Endothelial cell (in vitro differentiated cells): ENCODE measurements around the gene MYLK. TPM values are rescaled to one million over a fixed set of nuclear protein-coding genes. Genes with fewer than 3 reads are reported as not detected.

ENCODE experiments used
- DNase-seq: peaks from one replicate; pipeline ENCODE4 v3.0.0; 2021; ENCODE audit warnings: low spot score
- H3K27ac Mint-ChIP-seq: one replicate; pipeline ENCODE4 v1.8.0; 2021; ENCODE audit warnings: mixed read lengths, inconsistent platforms; ENCODE audit not compliant: unreplicated experiment
- H3K27me3 Mint-ChIP-seq: one replicate; pipeline ENCODE4 v1.8.0; 2021; ENCODE audit warnings: mild to moderate bottlenecking, moderate library complexity, mixed read lengths, inconsistent platforms; ENCODE audit not compliant: unreplicated experiment
- H3K36me3 Mint-ChIP-seq: one replicate; pipeline ENCODE4 v1.8.0; 2021; ENCODE audit warnings: mild to moderate bottlenecking, low read depth, mixed read lengths, inconsistent platforms; ENCODE audit not compliant: unreplicated experiment
- H3K4me1 Mint-ChIP-seq: one replicate; pipeline ENCODE4 v1.8.0; 2021; ENCODE audit warnings: mild to moderate bottlenecking, mixed read lengths, inconsistent platforms; ENCODE audit not compliant: unreplicated experiment
- H3K4me3 Mint-ChIP-seq: one replicate; pipeline ENCODE4 v1.8.0; 2021; ENCODE audit warnings: mild to moderate bottlenecking, mixed read lengths, inconsistent platforms; ENCODE audit not compliant: unreplicated experiment
- H3K9me3 Mint-ChIP-seq: one replicate; pipeline ENCODE4 v1.8.0; 2021; ENCODE audit warnings: mixed read lengths, inconsistent platforms; ENCODE audit not compliant: unreplicated experiment
- total RNA-seq: library from RNA; stranded (reverse); fragmentation: NEBNext Ultra II Directional; extraction: Animal tissue kit (Norgen Biotek cat#: 25700); gene quantifications from one replicate; pipeline ENCODE4 v1.2.1, GENCODE V29; 2021; ENCODE audit not compliant: unreplicated experiment
- TF ChIP-seq, protein P1 (sequence below): fragments of 200-600 bp; sonication (generic); IDR thresholded peaks from one replicate; pipeline ENCODE4 v1.5.0; 2021; ENCODE audit warnings: antibody characterized with exemption; ENCODE audit not compliant: unreplicated experiment

The MYLK gene
- total RNA-seq, 1 donor from 2014 or later = 7.8 TPM

DNA sequence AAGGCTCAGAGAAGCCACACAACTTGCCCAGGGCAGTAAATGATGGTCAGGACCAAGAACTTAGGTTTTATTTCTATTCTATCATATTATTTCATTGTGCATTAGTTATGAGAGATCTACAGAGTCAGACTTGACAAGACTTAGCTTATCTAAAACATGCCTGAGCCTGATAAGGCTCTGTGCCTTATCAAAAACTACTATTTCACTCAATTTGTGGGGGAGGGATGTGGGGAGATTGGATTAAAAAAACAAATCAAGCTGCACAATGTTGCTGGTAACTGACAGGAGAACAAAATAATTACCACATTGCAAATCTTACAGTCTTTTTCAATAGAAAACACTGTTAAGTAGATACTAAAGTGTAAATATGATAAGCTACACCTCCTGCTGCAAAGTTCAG, 315.3 kb downstream of the MYLK start:
- Mint-ChIP-seq H3K4me3 (no peak overlapping the region), H3K27ac (no peak overlapping the region), H3K4me1 (peaks cover 14% of the 10 kb centered on the region), H3K27me3 (no peaks in the 10 kb centered on the region), H3K36me3 (peaks cover 12% of the 10 kb centered on the region), H3K9me3 (no peaks in the 10 kb centered on the region)
- DNase-seq = no peak
- TF ChIP-seq, protein P1, sequence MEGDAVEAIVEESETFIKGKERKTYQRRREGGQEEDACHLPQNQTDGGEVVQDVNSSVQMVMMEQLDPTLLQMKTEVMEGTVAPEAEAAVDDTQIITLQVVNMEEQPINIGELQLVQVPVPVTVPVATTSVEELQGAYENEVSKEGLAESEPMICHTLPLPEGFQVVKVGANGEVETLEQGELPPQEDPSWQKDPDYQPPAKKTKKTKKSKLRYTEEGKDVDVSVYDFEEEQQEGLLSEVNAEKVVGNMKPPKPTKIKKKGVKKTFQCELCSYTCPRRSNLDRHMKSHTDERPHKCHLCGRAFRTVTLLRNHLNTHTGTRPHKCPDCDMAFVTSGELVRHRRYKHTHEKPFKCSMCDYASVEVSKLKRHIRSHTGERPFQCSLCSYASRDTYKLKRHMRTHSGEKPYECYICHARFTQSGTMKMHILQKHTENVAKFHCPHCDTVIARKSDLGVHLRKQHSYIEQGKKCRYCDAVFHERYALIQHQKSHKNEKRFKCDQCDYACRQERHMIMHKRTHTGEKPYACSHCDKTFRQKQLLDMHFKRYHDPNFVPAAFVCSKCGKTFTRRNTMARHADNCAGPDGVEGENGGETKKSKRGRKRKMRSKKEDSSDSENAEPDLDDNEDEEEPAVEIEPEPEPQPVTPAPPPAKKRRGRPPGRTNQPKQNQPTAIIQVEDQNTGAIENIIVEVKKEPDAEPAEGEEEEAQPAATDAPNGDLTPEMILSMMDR = no peak

DNA sequence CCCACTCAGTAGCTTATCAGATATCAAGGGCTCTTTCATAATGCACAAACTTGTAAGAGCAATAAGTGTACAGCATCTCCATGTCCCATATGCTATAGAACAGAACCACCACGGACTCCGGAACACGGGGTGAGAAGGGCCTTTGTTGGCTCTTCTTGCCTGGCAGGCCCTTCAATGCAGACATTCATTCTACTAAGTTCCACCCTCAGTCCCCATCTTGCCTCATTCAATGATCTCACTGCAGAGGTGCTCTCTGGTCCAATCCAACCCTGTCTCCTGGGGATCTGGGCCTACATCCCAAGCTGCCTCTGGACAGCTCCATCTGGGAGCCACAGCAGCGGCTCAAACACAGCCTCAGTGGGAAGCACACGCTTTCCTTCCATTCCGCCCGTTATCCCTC, 316.1 kb downstream of the MYLK start:
- H3K4me3 Mint-ChIP-seq = no peak overlapping the region
- no peak for DNase-seq
- TF ChIP-seq, protein P1 = no peak
- no peaks in the 10 kb centered on the region for H3K9me3 Mint-ChIP-seq
- H3K36me3 Mint-ChIP-seq = peaks cover 12% of the 10 kb centered on the region
- no peak overlapping the region for H3K27ac Mint-ChIP-seq
- peaks cover 19% of the 10 kb centered on the region for H3K4me1 Mint-ChIP-seq
- no peaks in the 10 kb centered on the region for H3K27me3 Mint-ChIP-seq

DNA sequence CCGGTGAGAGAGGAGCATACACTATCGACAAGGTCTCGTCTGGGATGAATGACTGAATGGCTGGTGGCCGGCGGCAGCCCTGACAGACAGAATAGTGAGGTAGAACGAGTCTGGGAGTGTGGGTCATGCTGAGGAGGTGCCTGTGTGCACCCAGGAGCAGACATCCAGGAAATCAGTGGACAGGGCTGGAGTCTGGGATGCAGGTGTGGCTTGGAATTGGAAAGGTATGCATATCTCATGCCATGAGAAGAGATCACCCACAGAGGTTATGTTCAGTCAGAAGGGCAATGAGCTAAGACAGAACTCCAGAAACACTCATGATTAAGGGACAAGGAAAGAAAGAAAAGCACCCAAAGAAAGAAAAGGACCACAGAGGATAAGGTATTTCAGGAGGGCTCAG, 320.1 kb downstream of the MYLK start:
- TF ChIP-seq, protein P1 = no peak
- DNase-seq = no peak
- no peak overlapping the region for H3K4me3 Mint-ChIP-seq
- no peaks in the 10 kb centered on the region for H3K27me3 Mint-ChIP-seq
- H3K36me3 Mint-ChIP-seq = peaks cover 12% of the 10 kb centered on the region
- H3K4me1 Mint-ChIP-seq = peaks cover 8% of the 10 kb centered on the region
- no peak overlapping the region for H3K27ac Mint-ChIP-seq
- no peaks in the 10 kb centered on the region for H3K9me3 Mint-ChIP-seq

DNA sequence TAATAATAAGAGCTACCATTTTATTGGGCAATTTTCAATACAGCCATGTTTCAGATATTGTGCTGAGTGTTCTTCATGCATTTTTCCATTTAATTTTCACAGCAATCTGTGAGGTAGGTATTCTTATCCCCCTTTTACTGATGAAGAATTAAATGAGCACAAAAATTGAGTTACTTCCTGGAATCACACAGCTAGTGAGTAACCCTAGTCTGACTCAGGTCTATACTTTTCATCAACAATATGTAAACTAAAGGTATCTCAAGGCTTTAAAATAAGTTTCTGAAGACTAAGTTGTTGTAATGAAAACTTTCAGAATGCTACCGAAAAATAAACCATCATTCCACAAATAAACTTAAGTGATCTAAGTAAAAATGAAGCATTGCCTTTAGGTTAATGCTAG, 321.6 kb downstream of the MYLK start:
- DNase-seq = no peak
- Mint-ChIP-seq H3K27ac (no peak overlapping the region), H3K4me3 (no peak overlapping the region), H3K4me1 (peaks cover 8% of the 10 kb centered on the region), H3K9me3 (no peaks in the 10 kb centered on the region), H3K27me3 (no peaks in the 10 kb centered on the region), H3K36me3 (peaks cover 9% of the 10 kb centered on the region)
- TF ChIP-seq, protein P1 = no peak

DNA sequence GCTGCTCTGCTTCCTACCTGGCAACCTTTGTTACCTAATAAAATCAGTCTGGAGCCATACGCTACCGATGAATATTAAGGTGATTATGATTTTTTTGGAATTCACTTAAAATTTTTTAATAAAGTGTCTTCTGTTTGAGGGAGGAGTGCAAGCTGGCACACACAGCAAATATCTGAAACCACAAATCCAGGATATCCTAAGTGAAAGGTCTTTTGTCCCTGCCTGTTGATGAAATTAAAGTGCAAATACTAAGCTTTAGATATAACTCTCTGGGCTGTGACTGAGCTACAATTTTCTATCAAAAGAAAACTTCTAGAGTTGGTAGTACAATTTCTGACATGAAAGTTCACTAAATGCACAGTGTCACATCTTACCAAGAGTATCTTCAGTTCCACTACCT, 322.9 kb downstream of the MYLK start:
- TF ChIP-seq, protein P1 = no peak
- peaks cover 8% of the 10 kb centered on the region for H3K4me1 Mint-ChIP-seq
- H3K9me3 Mint-ChIP-seq = no peaks in the 10 kb centered on the region
- no peaks in the 10 kb centered on the region for H3K27me3 Mint-ChIP-seq
- DNase-seq = no peak
- H3K27ac Mint-ChIP-seq = no peak overlapping the region
- H3K36me3 Mint-ChIP-seq = peaks cover 18% of the 10 kb centered on the region
- H3K4me3 Mint-ChIP-seq = no peak overlapping the region

Other genes with a start within 250 kb of the MYLK start
- 44.5 TPM for gene CCDC14, start 76.9 kb upstream of the MYLK start, total RNA-seq
- not detected for gene ROPN1, start 107.8 kb upstream of the MYLK start, total RNA-seq
- gene KALRN, start 149.0 kb upstream of the MYLK start, total RNA-seq = 250 TPM